ENCODE measurements around the gene PANX1.
"Not testable (repeated sequence)": the region's sequence is repeated elsewhere in the genome, so short reads cannot be mapped to it uniquely, and the experiment has no call there.

The PANX1 gene

DNA sequence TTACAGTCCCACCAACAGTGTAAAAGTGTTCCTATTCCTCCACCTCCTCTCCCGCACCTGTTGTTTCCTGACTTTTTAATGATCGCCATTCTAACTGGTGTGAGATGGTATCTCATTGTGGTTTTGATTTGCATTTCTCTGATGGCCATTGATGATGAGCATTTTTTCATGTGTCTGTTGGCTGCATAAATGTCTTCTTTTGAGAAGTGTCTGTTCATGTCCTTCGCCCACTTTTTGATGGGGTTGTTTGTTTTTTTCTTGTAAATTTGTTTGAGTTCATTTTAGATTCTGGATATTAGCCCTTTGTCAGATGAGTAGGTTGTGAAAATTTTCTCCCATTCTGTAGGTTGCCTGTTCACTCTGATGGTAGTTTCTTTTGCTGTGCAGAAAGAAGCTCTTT, 28.7 kb downstream of the PANX1 start:
- not testable (repeated sequence) for DNase-seq; H3K9me3 ChIP-seq (ENCODE audit: control insufficient read depth, low read length); H3K4me1 ChIP-seq (ENCODE audit: control insufficient read depth, insufficient read depth, low read length, poor library complexity, severe bottlenecking); H3K27me3 ChIP-seq (replicated peaks; ENCODE audit: control insufficient read depth, insufficient read depth, low read length, poor library complexity, severe bottlenecking); H3K27ac ChIP-seq (ENCODE audit: insufficient read depth, low read length, poor library complexity, severe bottlenecking); H3K4me3 ChIP-seq (ENCODE audit: insufficient read depth, low read depth, low read length, poor library complexity, severe bottlenecking)
- H3K36me3 ChIP-seq (ENCODE audit: control insufficient read depth, insufficient read depth, low read length): peaks cover 12% of the 10 kb centered on the region

- no peaks in the 10 kb centered on the region for H3K36me3 ChIP-seq (ENCODE audit: control insufficient read depth, insufficient read depth, low read length)
- H3K4me1 ChIP-seq (ENCODE audit: control insufficient read depth, insufficient read depth, low read length, poor library complexity, severe bottlenecking): no peaks in the 10 kb centered on the region
- no peak for DNase-seq
- H3K9me3 ChIP-seq (ENCODE audit: control insufficient read depth, low read length): no peaks in the 10 kb centered on the region
- H3K27me3 ChIP-seq (replicated peaks; ENCODE audit: control insufficient read depth, insufficient read depth, low read length, poor library complexity, severe bottlenecking): no peaks in the 10 kb centered on the region
- H3K27ac ChIP-seq (ENCODE audit: insufficient read depth, low read length, poor library complexity, severe bottlenecking): no peak overlapping the region
- H3K4me3 ChIP-seq (ENCODE audit: insufficient read depth, low read depth, low read length, poor library complexity, severe bottlenecking): no peak overlapping the region
These were observed 40.2 kb downstream of the PANX1 start for GRCh38 chr11:94168882-94169281.

GRCh38 chr11:94169516-94169915, 40.9 kb downstream of the PANX1 start:
- Histone ChIP-seq H3K27ac (ENCODE audit: insufficient read depth, low read length, poor library complexity, severe bottlenecking) (no peak overlapping the region), H3K27me3 (replicated peaks; ENCODE audit: control insufficient read depth, insufficient read depth, low read length, poor library complexity, severe bottlenecking) (no peaks in the 10 kb centered on the region), H3K4me3 (ENCODE audit: insufficient read depth, low read depth, low read length, poor library complexity, severe bottlenecking) (no peak overlapping the region), H3K9me3 (ENCODE audit: control insufficient read depth, low read length) (no peaks in the 10 kb centered on the region), H3K4me1 (ENCODE audit: control insufficient read depth, insufficient read depth, low read length, poor library complexity, severe bottlenecking) (no peaks in the 10 kb centered on the region), H3K36me3 (ENCODE audit: control insufficient read depth, insufficient read depth, low read length) (no peaks in the 10 kb centered on the region)
- no peak for DNase-seq

- no peak for DNase-seq
- Histone ChIP-seq H3K4me1 (ENCODE audit: control insufficient read depth, insufficient read depth, low read length, poor library complexity, severe bottlenecking) (no peaks in the 10 kb centered on the region), H3K9me3 (ENCODE audit: control insufficient read depth, low read length) (no peaks in the 10 kb centered on the region), H3K4me3 (ENCODE audit: insufficient read depth, low read depth, low read length, poor library complexity, severe bottlenecking) (no peak overlapping the region), H3K27ac (ENCODE audit: insufficient read depth, low read length, poor library complexity, severe bottlenecking) (no peak overlapping the region), H3K36me3 (ENCODE audit: control insufficient read depth, insufficient read depth, low read length) (no peaks in the 10 kb centered on the region), H3K27me3 (replicated peaks; ENCODE audit: control insufficient read depth, insufficient read depth, low read length, poor library complexity, severe bottlenecking) (no peaks in the 10 kb centered on the region)
These were observed 41.4 kb downstream of the PANX1 start for GRCh38 chr11:94169930-94170545.

GRCh38 chr11:94170953-94171352, 42.3 kb downstream of the PANX1 start:
- Histone ChIP-seq H3K27ac (ENCODE audit: insufficient read depth, low read length, poor library complexity, severe bottlenecking) (no peak overlapping the region), H3K36me3 (ENCODE audit: control insufficient read depth, insufficient read depth, low read length) (no peaks in the 10 kb centered on the region), H3K9me3 (ENCODE audit: control insufficient read depth, low read length) (no peaks in the 10 kb centered on the region), H3K27me3 (replicated peaks; ENCODE audit: control insufficient read depth, insufficient read depth, low read length, poor library complexity, severe bottlenecking) (no peaks in the 10 kb centered on the region), H3K4me1 (ENCODE audit: control insufficient read depth, insufficient read depth, low read length, poor library complexity, severe bottlenecking) (no peaks in the 10 kb centered on the region), H3K4me3 (ENCODE audit: insufficient read depth, low read depth, low read length, poor library complexity, severe bottlenecking) (no peak overlapping the region)
- DNase-seq: no peak

GRCh38 chr11:94171693-94172440, 43.2 kb downstream of the PANX1 start:
- Histone ChIP-seq H3K27ac (ENCODE audit: insufficient read depth, low read length, poor library complexity, severe bottlenecking) (no peak overlapping the region), H3K9me3 (ENCODE audit: control insufficient read depth, low read length) (no peaks in the 10 kb centered on the region), H3K27me3 (replicated peaks; ENCODE audit: control insufficient read depth, insufficient read depth, low read length, poor library complexity, severe bottlenecking) (no peaks in the 10 kb centered on the region), H3K4me3 (ENCODE audit: insufficient read depth, low read depth, low read length, poor library complexity, severe bottlenecking) (no peak overlapping the region), H3K4me1 (ENCODE audit: control insufficient read depth, insufficient read depth, low read length, poor library complexity, severe bottlenecking) (no peaks in the 10 kb centered on the region), H3K36me3 (ENCODE audit: control insufficient read depth, insufficient read depth, low read length) (no peaks in the 10 kb centered on the region)
- DNase-seq: no peak

DNA sequence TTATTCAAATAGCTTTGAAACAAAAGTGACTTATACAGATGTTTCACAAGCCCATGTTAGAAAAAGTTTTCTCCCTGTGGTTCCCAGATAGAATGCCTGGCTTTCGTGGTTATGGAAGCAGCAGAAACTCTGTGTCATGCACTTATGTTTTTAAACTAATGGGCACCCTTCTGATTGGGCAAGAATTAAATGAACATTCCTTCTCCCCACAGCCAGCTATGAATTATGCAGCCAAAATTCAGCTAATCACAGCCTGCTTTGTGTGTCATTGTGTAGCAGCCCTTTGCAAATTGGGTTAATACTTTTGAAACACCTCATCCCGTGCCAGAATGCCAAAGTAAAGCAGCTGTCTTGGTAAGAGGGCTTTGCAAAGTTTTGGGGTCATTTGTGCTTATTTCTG, 46.9 kb downstream of the PANX1 start:
- peaks cover 12% of the 10 kb centered on the region for H3K36me3 ChIP-seq (ENCODE audit: control insufficient read depth, insufficient read depth, low read length)
- H3K27ac ChIP-seq (ENCODE audit: insufficient read depth, low read length, poor library complexity, severe bottlenecking): no peak overlapping the region
- H3K27me3 ChIP-seq (replicated peaks; ENCODE audit: control insufficient read depth, insufficient read depth, low read length, poor library complexity, severe bottlenecking): no peaks in the 10 kb centered on the region
- no peak for DNase-seq
- H3K4me1 ChIP-seq (ENCODE audit: control insufficient read depth, insufficient read depth, low read length, poor library complexity, severe bottlenecking): no peaks in the 10 kb centered on the region
- H3K4me3 ChIP-seq (ENCODE audit: insufficient read depth, low read depth, low read length, poor library complexity, severe bottlenecking): no peak overlapping the region
- H3K9me3 ChIP-seq (ENCODE audit: control insufficient read depth, low read length): no peaks in the 10 kb centered on the region

DNA sequence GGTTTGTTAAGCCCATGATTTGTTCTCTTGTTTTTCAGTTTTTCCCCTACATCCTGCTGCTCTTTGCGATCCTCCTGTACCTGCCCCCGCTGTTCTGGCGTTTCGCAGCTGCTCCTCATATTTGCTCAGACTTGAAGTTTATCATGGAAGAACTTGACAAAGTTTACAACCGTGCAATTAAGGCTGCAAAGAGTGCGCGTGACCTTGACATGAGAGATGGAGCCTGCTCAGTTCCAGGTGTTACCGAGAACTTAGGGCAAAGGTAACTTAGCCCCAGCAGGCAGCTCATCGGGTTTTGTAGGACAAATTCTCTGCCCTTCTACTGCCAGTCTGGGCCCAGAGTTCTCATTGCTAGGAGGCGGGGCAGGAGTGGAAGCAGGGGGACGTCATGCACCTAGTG, 49.7 kb downstream of the PANX1 start:
- peaks cover 21% of the 10 kb centered on the region for H3K36me3 ChIP-seq (ENCODE audit: control insufficient read depth, insufficient read depth, low read length)
- no peaks in the 10 kb centered on the region for H3K4me1 ChIP-seq (ENCODE audit: control insufficient read depth, insufficient read depth, low read length, poor library complexity, severe bottlenecking)
- H3K27me3 ChIP-seq (replicated peaks; ENCODE audit: control insufficient read depth, insufficient read depth, low read length, poor library complexity, severe bottlenecking): no peaks in the 10 kb centered on the region
- no peaks in the 10 kb centered on the region for H3K9me3 ChIP-seq (ENCODE audit: control insufficient read depth, low read length)
- H3K4me3 ChIP-seq (ENCODE audit: insufficient read depth, low read depth, low read length, poor library complexity, severe bottlenecking): no peak overlapping the region
- no peak for DNase-seq
- no peak overlapping the region for H3K27ac ChIP-seq (ENCODE audit: insufficient read depth, low read length, poor library complexity, severe bottlenecking)

GRCh38 chr11:94179696-94180095, 51.1 kb downstream of the PANX1 start:
- Histone ChIP-seq H3K27ac (ENCODE audit: insufficient read depth, low read length, poor library complexity, severe bottlenecking) (no peak overlapping the region), H3K4me1 (ENCODE audit: control insufficient read depth, insufficient read depth, low read length, poor library complexity, severe bottlenecking) (no peaks in the 10 kb centered on the region), H3K27me3 (replicated peaks; ENCODE audit: control insufficient read depth, insufficient read depth, low read length, poor library complexity, severe bottlenecking) (no peaks in the 10 kb centered on the region), H3K9me3 (ENCODE audit: control insufficient read depth, low read length) (no peaks in the 10 kb centered on the region), H3K36me3 (ENCODE audit: control insufficient read depth, insufficient read depth, low read length) (peaks cover 21% of the 10 kb centered on the region), H3K4me3 (ENCODE audit: insufficient read depth, low read depth, low read length, poor library complexity, severe bottlenecking) (no peak overlapping the region)
- no peak for DNase-seq

DNA sequence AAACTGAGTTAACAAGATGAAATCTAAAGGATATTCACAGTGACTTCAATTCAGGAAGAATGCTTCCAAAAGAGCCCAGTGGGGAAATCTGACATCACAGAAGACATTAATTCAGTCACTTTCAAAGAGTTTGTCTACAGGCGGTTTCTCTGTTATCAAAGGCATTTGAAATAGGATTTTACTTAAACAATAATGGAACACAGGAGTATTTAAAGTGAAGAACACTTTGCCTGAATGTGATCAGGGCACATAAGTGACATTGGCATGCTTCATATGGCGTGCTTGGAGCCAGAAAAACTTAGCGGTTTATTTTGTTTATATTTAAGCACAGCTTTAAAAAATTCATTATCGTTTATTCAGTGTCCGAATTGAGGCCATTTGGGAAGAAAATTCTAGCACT, 52.9 kb downstream of the PANX1 start:
- no peak for DNase-seq
- no peak overlapping the region for H3K27ac ChIP-seq (ENCODE audit: insufficient read depth, low read length, poor library complexity, severe bottlenecking)
- no peaks in the 10 kb centered on the region for H3K9me3 ChIP-seq (ENCODE audit: control insufficient read depth, low read length)
- H3K4me1 ChIP-seq (ENCODE audit: control insufficient read depth, insufficient read depth, low read length, poor library complexity, severe bottlenecking): no peaks in the 10 kb centered on the region
- H3K36me3 ChIP-seq (ENCODE audit: control insufficient read depth, insufficient read depth, low read length): peaks cover 21% of the 10 kb centered on the region
- H3K4me3 ChIP-seq (ENCODE audit: insufficient read depth, low read depth, low read length, poor library complexity, severe bottlenecking): no peak overlapping the region
- no peaks in the 10 kb centered on the region for H3K27me3 ChIP-seq (replicated peaks; ENCODE audit: control insufficient read depth, insufficient read depth, low read length, poor library complexity, severe bottlenecking)

All from effector memory CD4-positive, alpha-beta T cell (primary cell).